ENCODE measurements around the gene ABCC8.

ABCC8 gene

GRCh38 chr11:17472467-17472866, 4.2 kb downstream of the ABCC8 start:
- DNase-seq (ENCODE audit: low spot score), result no peak

DNA sequence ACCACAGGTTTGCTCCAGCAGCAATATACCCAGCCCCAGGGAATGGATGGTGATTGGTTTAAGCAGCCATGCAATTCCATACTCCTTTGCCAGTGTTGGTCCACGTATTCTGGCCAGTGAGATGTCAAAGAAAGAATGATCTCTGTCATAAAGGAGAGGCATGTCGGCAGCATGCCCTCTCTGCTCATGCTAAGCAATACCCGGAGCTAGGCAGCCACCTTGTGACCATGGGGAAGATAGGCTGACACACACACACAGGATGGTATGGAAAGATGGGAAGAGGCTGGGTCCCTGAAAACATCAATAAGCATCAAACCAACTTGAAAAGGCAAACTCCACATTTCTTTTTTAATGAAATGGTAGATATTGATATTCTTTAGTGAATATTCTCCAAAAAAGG, 5.1 kb downstream of the ABCC8 start:
- no peak for DNase-seq (ENCODE audit: low spot score)

- no peak for DNase-seq (ENCODE audit: low spot score)
Measured at GRCh38 chr11:17469998-17470397, 6.6 kb downstream of the ABCC8 start.

- DNase-seq (ENCODE audit: low spot score), result no peak
Measured at GRCh38 chr11:17468122-17468521, 8.5 kb downstream of the ABCC8 start.

- DNase-seq (ENCODE audit: low spot score), result no peak
Measured at GRCh38 chr11:17463546-17464174, 13.0 kb downstream of the ABCC8 start.

DNA sequence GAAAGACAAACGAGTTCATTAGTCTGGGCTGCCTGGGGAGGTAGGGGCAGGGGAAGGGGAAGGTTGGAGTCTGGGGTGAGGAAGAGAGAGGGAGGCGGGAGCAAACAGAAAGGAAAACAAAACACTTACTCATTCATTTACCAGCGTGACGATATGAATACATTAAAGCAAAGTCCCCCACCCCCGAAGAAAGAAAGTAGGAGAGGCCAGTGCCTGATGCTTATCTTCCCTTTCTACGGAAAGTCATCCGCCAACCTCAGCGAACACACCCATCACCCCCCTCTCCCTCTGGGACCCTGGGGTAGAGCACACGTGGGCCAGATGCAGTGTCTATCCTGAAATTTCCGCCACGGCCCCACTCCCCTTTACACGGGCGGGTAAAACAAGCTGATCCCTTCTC, 13.7 kb downstream of the ABCC8 start:
- DNase-seq (ENCODE audit: low spot score), result no peak

GRCh38 chr11:17460406-17460805, 16.2 kb downstream of the ABCC8 start:
- DNase-seq (ENCODE audit: low spot score), result no peak

- DNase-seq (ENCODE audit: low spot score), result no peak
Measured at GRCh38 chr11:17459236-17459896, 17.3 kb downstream of the ABCC8 start.

DNA sequence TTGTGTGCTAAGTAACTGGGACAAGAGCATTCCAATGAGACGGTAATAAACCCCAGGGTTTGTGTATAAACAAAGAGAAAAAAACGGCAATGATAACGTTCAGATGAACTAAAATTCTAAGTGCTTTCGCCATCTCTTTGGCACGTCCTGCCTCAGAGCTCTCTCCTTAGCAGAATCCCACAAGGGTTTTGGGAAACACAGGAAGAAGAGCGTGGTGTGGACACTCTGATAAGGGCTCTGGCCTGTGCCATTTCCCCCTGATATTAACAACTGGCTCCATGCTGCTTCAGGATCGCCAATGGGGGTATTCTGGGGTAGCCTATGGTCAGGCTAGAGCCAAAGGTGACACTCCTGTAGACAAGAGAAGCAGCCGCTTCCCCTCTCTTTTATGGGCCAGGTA, 18.4 kb downstream of the ABCC8 start:
- DNase-seq (ENCODE audit: low spot score), result no peak

DNA sequence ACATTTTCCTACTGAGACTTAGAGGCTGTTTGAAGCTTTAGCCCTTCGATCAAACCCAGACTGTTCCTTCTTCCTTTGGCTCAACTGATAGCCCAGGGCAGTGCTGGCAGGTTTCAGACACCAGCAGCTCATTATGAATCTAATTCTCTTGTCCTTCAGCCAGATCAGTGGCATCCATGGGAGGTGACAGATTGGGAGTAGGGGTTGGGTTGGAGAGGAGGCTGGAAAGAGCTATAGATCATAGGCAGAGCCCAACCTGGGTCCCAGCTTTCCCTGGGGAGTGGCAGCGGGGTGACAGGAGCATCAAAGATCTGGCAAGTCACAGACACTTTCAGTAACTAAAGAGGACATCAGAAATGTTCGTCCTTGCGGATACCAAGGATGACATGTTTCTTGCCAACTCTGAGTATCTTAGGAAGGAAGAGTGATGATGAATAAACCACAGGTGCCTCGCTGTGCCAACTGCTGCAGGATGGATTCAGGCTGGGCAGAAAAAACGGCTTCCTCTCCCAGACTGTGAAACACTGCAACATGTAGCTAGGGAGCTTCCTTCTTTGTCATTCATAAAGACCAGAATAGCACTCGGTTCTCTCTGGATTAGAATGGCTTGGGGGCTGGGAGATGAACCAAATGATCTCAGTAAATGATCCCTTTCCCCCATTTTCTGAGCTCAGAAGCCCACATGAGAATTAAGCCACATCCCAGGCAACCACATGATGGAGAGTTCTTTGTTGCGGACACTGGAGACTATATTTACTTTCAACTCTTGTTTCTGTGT, 19.1 kb downstream of the ABCC8 start:
- no peak for DNase-seq (ENCODE audit: low spot score)

DNA sequence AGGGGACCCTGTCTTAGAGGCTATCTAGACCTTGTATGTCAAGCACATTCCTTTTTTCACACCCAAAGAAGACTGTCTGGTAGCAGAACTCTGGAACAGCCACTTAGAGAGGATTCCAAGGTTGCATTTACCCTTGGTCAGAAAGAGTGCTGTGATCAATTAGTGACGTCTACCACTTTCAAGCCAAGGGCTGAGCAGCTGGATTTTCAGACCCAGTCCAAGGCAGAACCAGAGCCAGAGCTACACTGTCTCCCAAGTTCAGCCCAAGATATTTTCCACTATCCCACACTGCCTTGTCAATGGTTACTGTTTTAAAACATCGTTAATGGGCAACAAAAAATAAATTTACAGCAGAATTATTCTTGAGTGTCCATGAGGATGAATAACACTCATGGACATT, 24.0 kb downstream of the ABCC8 start:
- no peak for DNase-seq (ENCODE audit: low spot score)

DNA sequence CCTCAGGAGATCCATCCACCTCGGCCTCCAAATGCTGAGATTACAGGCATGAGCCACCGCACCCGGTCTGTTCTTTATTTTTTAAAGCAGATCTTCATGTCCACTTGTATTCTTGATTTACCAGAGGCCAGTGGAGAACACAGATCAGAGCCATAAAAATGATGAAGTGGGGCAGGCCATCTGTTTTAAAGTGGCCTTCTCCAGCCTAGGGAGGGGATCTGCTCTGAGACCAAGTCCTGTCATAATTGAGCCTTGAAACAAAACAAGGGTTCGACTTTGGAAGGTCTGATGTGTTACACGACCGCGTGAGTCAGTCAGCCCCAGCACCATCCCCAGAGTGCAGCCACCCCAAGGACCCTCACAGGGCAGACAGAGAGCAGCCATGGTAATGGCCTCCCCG, 27.5 kb downstream of the ABCC8 start:
- DNase-seq (ENCODE audit: low spot score), result no peak

GRCh38 chr11:17446482-17446881, 30.2 kb downstream of the ABCC8 start:
- no peak for DNase-seq (ENCODE audit: low spot score)

DNA sequence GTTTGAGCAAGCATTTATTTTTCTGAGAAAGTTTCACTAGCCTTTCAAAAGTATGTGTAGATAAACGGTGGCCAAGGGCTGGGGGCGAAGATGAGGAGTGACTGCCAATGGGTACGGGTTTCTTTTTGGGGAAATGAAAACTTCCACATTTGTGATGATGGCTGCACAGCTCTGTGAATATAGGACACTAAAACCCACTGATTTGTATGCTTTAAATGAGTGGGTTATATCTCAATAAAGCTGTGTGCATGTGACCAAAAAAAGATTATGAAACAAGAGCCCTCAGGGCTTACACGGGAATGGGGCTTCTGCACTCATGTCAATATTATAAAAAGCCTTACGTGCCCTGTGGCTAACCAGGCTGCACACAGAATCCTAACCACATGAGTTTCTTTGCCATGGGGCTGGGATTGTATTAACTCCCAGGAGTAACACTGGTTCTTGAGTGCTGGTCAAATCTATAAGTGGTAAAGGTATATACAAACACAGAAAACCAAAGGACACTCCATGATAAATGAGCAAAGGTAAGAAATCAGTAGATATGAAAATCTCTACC, 31.3 kb downstream of the ABCC8 start:
- no peak for DNase-seq (ENCODE audit: low spot score)

DNA sequence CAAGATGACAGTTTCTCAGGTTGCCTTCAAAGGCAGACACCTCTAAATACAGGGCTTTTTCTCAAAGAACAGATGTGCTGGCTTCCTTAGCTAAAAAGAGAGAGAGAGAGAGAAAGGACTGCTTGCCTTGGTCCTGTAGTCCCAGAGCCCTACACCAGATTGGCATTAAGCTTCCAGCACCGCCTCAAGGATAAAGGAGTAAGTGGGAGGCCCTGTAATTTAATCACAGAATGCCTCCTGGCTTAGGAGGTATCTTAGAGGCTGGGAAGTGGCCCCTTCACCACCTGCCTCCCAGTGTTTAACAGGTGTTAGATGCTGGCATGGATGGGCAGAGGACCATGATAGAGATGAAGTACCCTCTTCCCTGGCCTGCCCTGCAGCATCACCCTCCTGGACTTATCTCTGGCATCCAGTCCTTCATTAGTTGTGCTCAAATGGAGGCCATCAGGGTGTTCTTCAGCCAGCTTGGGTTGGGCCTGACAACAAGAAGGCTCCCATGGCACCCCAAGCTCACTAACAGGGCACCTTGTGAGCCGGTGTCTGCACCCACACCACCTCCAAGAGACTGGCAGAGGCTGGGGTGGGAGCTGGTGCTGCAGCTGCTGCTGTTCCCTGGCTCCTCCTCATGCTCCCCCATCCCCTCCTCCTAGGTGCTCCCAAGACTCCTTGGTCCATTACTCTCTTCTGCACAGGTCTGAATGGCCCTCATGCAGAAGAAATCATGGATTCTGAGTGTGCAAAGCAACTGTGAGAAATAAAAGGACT, 32.5 kb downstream of the ABCC8 start:
- no peak for DNase-seq (ENCODE audit: low spot score)

GRCh38 chr11:17443423-17443822, 33.2 kb downstream of the ABCC8 start:
- no peak for DNase-seq (ENCODE audit: low spot score)

GRCh38 chr11:17443000-17443399, 33.6 kb downstream of the ABCC8 start:
- DNase-seq (ENCODE audit: low spot score), result no peak

GRCh38 chr11:17439316-17439782, 37.3 kb downstream of the ABCC8 start:
- DNase-seq (ENCODE audit: low spot score), result no peak

GRCh38 chr11:17437366-17437765, 39.3 kb downstream of the ABCC8 start:
- DNase-seq (ENCODE audit: low spot score), result no peak

GRCh38 chr11:17434108-17434507, 42.5 kb downstream of the ABCC8 start:
- DNase-seq (ENCODE audit: low spot score), result no peak

GRCh38 chr11:17432002-17432401, 44.6 kb downstream of the ABCC8 start:
- peak; percentile 45 for DNase-seq (ENCODE audit: low spot score)

DNA sequence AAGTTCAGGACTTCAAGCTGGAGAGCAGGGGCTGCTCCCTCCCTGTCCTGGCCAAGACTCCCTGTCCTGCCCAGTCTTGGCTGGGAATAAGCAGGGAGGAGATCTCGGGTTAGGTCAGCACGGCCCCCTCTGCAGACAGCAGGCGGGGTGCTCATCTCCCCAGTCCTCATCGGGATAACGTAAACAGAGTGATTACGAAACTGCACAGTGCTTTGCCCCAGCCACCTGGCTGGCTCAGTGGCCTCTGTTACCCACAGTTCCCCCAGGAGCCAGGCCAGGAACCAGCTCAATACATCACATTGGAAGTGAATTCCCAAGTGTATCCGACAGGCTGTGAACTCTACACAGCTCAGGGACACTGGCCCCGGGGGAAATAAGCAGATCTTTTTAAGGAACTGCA, 45.5 kb downstream of the ABCC8 start:
- peak; percentile 51 for DNase-seq (ENCODE audit: low spot score)
